CD8-positive, alpha-beta memory T cell (primary cell): ENCODE measurements around the gene EPHB1. TPM values are rescaled to one million over a fixed set of nuclear protein-coding genes. Genes with fewer than 3 reads are reported as not detected.

Source experiments
- CTCF ChIA-PET: fragments of 350-600 bp; sonication (Branson Sonifier 250); formaldehyde crosslinking; loops from one replicate; lab custom pipeline; 2021; ENCODE audit warnings: antibody characterized with exemption; lab: Charles Lee
- POLR2A ChIA-PET: fragments of 350-600 bp; sonication (Branson Sonifier 250); formaldehyde crosslinking; loops from one replicate; lab custom pipeline; 2021; ENCODE audit warnings: antibody characterized with exemption; lab: Charles Lee
- DNase-seq, 5 donors: peaks; one replicate each; pipeline versions ENCODE4 v3.0.0 to v3.0.0-alpha.2; 2020 to 2022; ENCODE audit warnings: mixed read lengths in 1 of 5
- H3K27ac ChIP-seq: one replicate; pipeline ENCODE4 v1.7.0; 2013; ENCODE audit warnings: low read depth, mild to moderate bottlenecking, low read length, moderate library complexity
- H3K27me3 ChIP-seq: 2 replicates; pipeline ENCODE4 v1.7.0; 2013; ENCODE audit warnings: low read length, mild to moderate bottlenecking; ENCODE audit not compliant: insufficient read depth, poor library complexity, severe bottlenecking
- H3K36me3 ChIP-seq: 2 replicates; pipeline ENCODE4 v1.7.0; 2013; ENCODE audit warnings: mild to moderate bottlenecking, low read length, moderate library complexity; ENCODE audit not compliant: insufficient read depth
- H3K4me1 ChIP-seq: 2 replicates; pipeline ENCODE4 v1.7.0; 2013; ENCODE audit warnings: mild to moderate bottlenecking, low read length, moderate library complexity; ENCODE audit not compliant: insufficient read depth
- H3K4me3 ChIP-seq: 2 replicates; pipeline ENCODE4 v1.7.0; 2013; ENCODE audit warnings: mild to moderate bottlenecking, low read length
- H3K9me3 ChIP-seq: 2 replicates; pipeline ENCODE4 v1.7.0; 2013; ENCODE audit warnings: mild to moderate bottlenecking, low read length
- H3K27ac Mint-ChIP-seq, 8 donors: one replicate each; pipeline ENCODE4 v1.8.0; 2020 to 2021; ENCODE audit warnings: mixed read lengths in 8 of 8, mild to moderate bottlenecking in 6 of 8, inconsistent platforms in 3 of 8, moderate library complexity in 3 of 8
- H3K27me3 Mint-ChIP-seq, 2 donors: one replicate each; pipeline ENCODE4 v1.8.0; 2020 to 2021; ENCODE audit warnings: mixed read lengths in 2 of 2, mild to moderate bottlenecking in 1 of 2, moderate library complexity in 1 of 2
- H3K36me3 Mint-ChIP-seq, 3 donors: one replicate each; pipeline ENCODE4 v1.8.0; 2020 to 2021; ENCODE audit warnings: mixed read lengths in 3 of 3, inconsistent platforms in 1 of 3, mild to moderate bottlenecking in 1 of 3
- H3K4me1 Mint-ChIP-seq, 3 donors: one replicate each; pipeline ENCODE4 v1.8.0; 2020 to 2021; ENCODE audit warnings: mixed read lengths in 3 of 3, inconsistent platforms in 1 of 3, mild to moderate bottlenecking in 1 of 3
- H3K4me3 Mint-ChIP-seq, 7 donors: one replicate each; pipeline ENCODE4 v1.8.0; 2020 to 2021; ENCODE audit warnings: mixed read lengths in 7 of 7, mild to moderate bottlenecking in 6 of 7, moderate library complexity in 4 of 7, inconsistent platforms in 2 of 7
- H3K9me3 Mint-ChIP-seq, 5 donors: one replicate each; pipeline ENCODE4 v1.8.0; 2020 to 2022; ENCODE audit warnings: mixed read lengths in 5 of 5, mild to moderate bottlenecking in 3 of 5, moderate library complexity in 2 of 5, inconsistent platforms in 1 of 5
- polyA plus RNA-seq: library from polyadenylated mRNA; unstranded; fragments of 300-500 nt; fragmentation: Illumina TruSeq; gene quantifications from one replicate; pipeline ENCODE4 v1.2.3, GENCODE V29; 2021
- total RNA-seq, 2 experiments: library from RNA; stranded (reverse); gene quantifications; one replicate each; pipeline ENCODE4 v1.2.3, GENCODE V29; 2021

The EPHB1 gene
- total and polyA plus RNA-seq, 3 experiments from 2014 or later: 0.10 TPM; not detected in 2

GRCh38 chr3:134754768-134755559 is 40.1 kb upstream of the EPHB1 start:
- no peak overlapping the region for H3K4me3 ChIP-seq
- ChIA-PET CTCF (interaction anchor here (1.1 kb wide), 1 partner anchor 213 kb away, joined by 3 read pairs; no protein-coding TSS in a partner anchor), POLR2A (no interaction called here)
- no peaks in the 10 kb centered on the region for H3K36me3 Mint-ChIP-seq
- no peaks in the 10 kb centered on the region for H3K4me1 Mint-ChIP-seq
- no peaks in the 10 kb centered on the region for H3K36me3 ChIP-seq
- no peaks in the 10 kb centered on the region for H3K27me3 ChIP-seq
- no peaks in the 10 kb centered on the region for H3K4me1 ChIP-seq
- H3K9me3 Mint-ChIP-seq: no peaks in the 10 kb centered on the region
- H3K4me3 Mint-ChIP-seq: no peak overlapping the region
- H3K9me3 ChIP-seq: no peaks in the 10 kb centered on the region
- no peak for DNase-seq
- H3K27ac ChIP-seq: no peak overlapping the region
- no peak overlapping the region for H3K27ac Mint-ChIP-seq
- peaks cover 0 to 7% of the 10 kb centered on the region in 2 donors for H3K27me3 Mint-ChIP-seq

GRCh38 chr3:134755821-134756220 is 39.2 kb upstream of the EPHB1 start:
- CTCF ChIA-PET: no interaction called here
- Mint-ChIP-seq H3K27me3 (peaks cover 0 to 7% of the 10 kb centered on the region in 2 donors), H3K9me3 (no peaks in the 10 kb centered on the region), H3K4me1 (no peaks in the 10 kb centered on the region), H3K36me3 (no peaks in the 10 kb centered on the region), H3K27ac (no peak overlapping the region), H3K4me3 (no peak overlapping the region)
- H3K36me3 ChIP-seq: no peaks in the 10 kb centered on the region
- POLR2A ChIA-PET: no interaction called here
- no peaks in the 10 kb centered on the region for H3K4me1 ChIP-seq
- H3K4me3 ChIP-seq: no peak overlapping the region
- DNase-seq: no peak
- H3K27me3 ChIP-seq: no peaks in the 10 kb centered on the region
- H3K27ac ChIP-seq: no peak overlapping the region
- no peaks in the 10 kb centered on the region for H3K9me3 ChIP-seq

GRCh38 chr3:134757549-134758069 is 37.5 kb upstream of the EPHB1 start:
- H3K4me3 ChIP-seq: no peak overlapping the region
- CTCF ChIA-PET: no interaction called here
- H3K27ac Mint-ChIP-seq: no peak overlapping the region
- no peaks in the 10 kb centered on the region for H3K9me3 ChIP-seq
- H3K36me3 ChIP-seq: no peaks in the 10 kb centered on the region
- H3K9me3 Mint-ChIP-seq: no peaks in the 10 kb centered on the region
- peaks cover 0 to 2% of the 10 kb centered on the region in 2 donors for H3K27me3 Mint-ChIP-seq
- H3K27ac ChIP-seq: no peak overlapping the region
- POLR2A ChIA-PET: no interaction called here
- H3K36me3 Mint-ChIP-seq: no peaks in the 10 kb centered on the region
- H3K4me3 Mint-ChIP-seq: no peak overlapping the region
- no peaks in the 10 kb centered on the region for H3K27me3 ChIP-seq
- no peaks in the 10 kb centered on the region for H3K4me1 Mint-ChIP-seq
- DNase-seq: no peak
- H3K4me1 ChIP-seq: no peaks in the 10 kb centered on the region

GRCh38 chr3:134761213-134761612 is 33.8 kb upstream of the EPHB1 start:
- Mint-ChIP-seq H3K36me3 (no peaks in the 10 kb centered on the region), H3K9me3 (no peaks in the 10 kb centered on the region), H3K4me1 (no peaks in the 10 kb centered on the region), H3K27ac (no peak overlapping the region), H3K27me3 (no peaks in the 10 kb centered on the region), H3K4me3 (no peak overlapping the region)
- H3K36me3 ChIP-seq: no peaks in the 10 kb centered on the region
- DNase-seq: no peak
- H3K4me1 ChIP-seq: no peaks in the 10 kb centered on the region
- H3K9me3 ChIP-seq: no peaks in the 10 kb centered on the region
- no peak overlapping the region for H3K4me3 ChIP-seq
- H3K27me3 ChIP-seq: no peaks in the 10 kb centered on the region
- no peak overlapping the region for H3K27ac ChIP-seq
- POLR2A ChIA-PET: no interaction called here
- CTCF ChIA-PET: no interaction called here

GRCh38 chr3:134762016-134762415 is 33.0 kb upstream of the EPHB1 start:
- CTCF ChIA-PET: no interaction called here
- H3K9me3 Mint-ChIP-seq: no peaks in the 10 kb centered on the region
- H3K4me3 ChIP-seq: no peak overlapping the region

GRCh38 chr3:134765468-134765867 is 29.6 kb upstream of the EPHB1 start:
- H3K9me3 Mint-ChIP-seq: no peaks in the 10 kb centered on the region
- no peaks in the 10 kb centered on the region for H3K36me3 Mint-ChIP-seq
- CTCF ChIA-PET: no interaction called here
- Histone ChIP-seq H3K27me3 (no peaks in the 10 kb centered on the region), H3K4me1 (no peaks in the 10 kb centered on the region), H3K27ac (no peak overlapping the region), H3K4me3 (no peak overlapping the region), H3K36me3 (no peaks in the 10 kb centered on the region), H3K9me3 (no peaks in the 10 kb centered on the region)
- POLR2A ChIA-PET: no interaction called here
- peaks cover 3% of the 10 kb centered on the region in 2 donors for H3K27me3 Mint-ChIP-seq
- no peak overlapping the region for H3K4me3 Mint-ChIP-seq
- H3K27ac Mint-ChIP-seq: no peak overlapping the region
- DNase-seq: no peak
- H3K4me1 Mint-ChIP-seq: no peaks in the 10 kb centered on the region

More at GRCh38 chr3:134762016-134762415, 33.0 kb upstream of the EPHB1 start:
- Histone ChIP-seq H3K9me3 (no peaks in the 10 kb centered on the region), H3K27me3 (no peaks in the 10 kb centered on the region), H3K36me3 (no peaks in the 10 kb centered on the region), H3K4me1 (no peaks in the 10 kb centered on the region), H3K27ac (no peak overlapping the region)
- Mint-ChIP-seq H3K27ac (no peak overlapping the region), H3K4me1 (no peaks in the 10 kb centered on the region), H3K27me3 (peaks cover 0 to 2% of the 10 kb centered on the region in 2 donors), H3K4me3 (no peak overlapping the region), H3K36me3 (no peaks in the 10 kb centered on the region)
- POLR2A ChIA-PET: no interaction called here
- no peak for DNase-seq

- H3K27ac Mint-ChIP-seq: no peak overlapping the region
- H3K4me1 ChIP-seq: no peaks in the 10 kb centered on the region
- CTCF ChIA-PET: no interaction called here
- peaks cover 3% of the 10 kb centered on the region in 2 donors for H3K27me3 Mint-ChIP-seq
- H3K4me1 Mint-ChIP-seq: no peaks in the 10 kb centered on the region
- no peak overlapping the region for H3K4me3 ChIP-seq
- no peaks in the 10 kb centered on the region for H3K9me3 ChIP-seq
- H3K36me3 Mint-ChIP-seq: no peaks in the 10 kb centered on the region
- POLR2A ChIA-PET: no interaction called here
- H3K27ac ChIP-seq: no peak overlapping the region
- peaks cover 0 to 3% (median 0%) of the 10 kb centered on the region in 5 donors for H3K9me3 Mint-ChIP-seq
- H3K4me3 Mint-ChIP-seq: no peak overlapping the region
- no peaks in the 10 kb centered on the region for H3K36me3 ChIP-seq
- H3K27me3 ChIP-seq: no peaks in the 10 kb centered on the region
- DNase-seq: no peak
These were observed 28.8 kb upstream of the EPHB1 start for GRCh38 chr3:134766290-134766689.

- Histone ChIP-seq H3K27me3 (no peaks in the 10 kb centered on the region), H3K4me1 (no peaks in the 10 kb centered on the region), H3K27ac (no peak overlapping the region), H3K9me3 (no peaks in the 10 kb centered on the region), H3K36me3 (no peaks in the 10 kb centered on the region), H3K4me3 (no peak overlapping the region)
- Mint-ChIP-seq H3K4me3 (no peak overlapping the region), H3K4me1 (no peaks in the 10 kb centered on the region), H3K36me3 (no peaks in the 10 kb centered on the region), H3K27me3 (peaks cover 3 to 5% of the 10 kb centered on the region in 2 donors), H3K9me3 (peaks cover 0 to 3% (median 0%) of the 10 kb centered on the region in 5 donors), H3K27ac (no peak overlapping the region)
- DNase-seq: no peak
- ChIA-PET POLR2A (no interaction called here), CTCF (no interaction called here)
These were observed 26.9 kb upstream of the EPHB1 start for GRCh38 chr3:134768116-134768515.
